ENCODE results near the gene BANP.

BANP gene

DNA sequence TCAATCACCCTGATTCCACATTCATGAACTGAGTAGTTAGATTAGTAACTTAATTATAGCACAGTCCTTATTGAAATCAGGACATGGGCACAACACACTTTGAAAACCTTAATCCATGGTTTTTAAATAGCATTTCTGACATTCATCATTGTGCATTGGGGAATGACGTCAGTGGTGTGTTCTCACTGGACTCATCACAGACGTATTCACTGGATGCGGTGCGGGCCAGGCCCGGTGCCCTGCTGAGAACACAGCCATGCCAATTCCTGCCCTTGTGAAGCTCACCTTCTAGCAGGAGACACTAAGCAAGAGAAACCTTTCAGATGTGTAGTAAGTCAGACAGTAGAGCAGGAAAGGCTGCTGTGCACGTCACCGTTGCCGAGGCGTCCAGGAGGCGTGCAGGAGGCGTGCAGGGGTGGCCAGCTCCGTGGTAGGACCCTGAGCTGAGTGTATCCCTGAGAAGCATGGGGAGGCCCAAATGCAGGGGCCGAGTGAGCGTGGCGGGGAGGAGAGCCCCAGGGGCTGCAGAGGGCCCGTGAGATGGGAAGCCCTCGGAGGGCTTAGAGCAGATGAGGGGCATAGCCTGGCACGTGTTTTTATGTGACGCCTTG, 12.9 kb downstream of the BANP start:
- H3K36me3 ChIP-seq (ENCODE audit: insufficient read depth, low read length), result no peaks in the 10 kb centered on the region
- H3K4me3 ChIP-seq (ENCODE audit: low read length), result no peak overlapping the region
- H3K9ac ChIP-seq (ENCODE audit: low read depth, low read length), result no peak overlapping the region
- H3K4me2 ChIP-seq (ENCODE audit: low read length), result no peak overlapping the region
- H3K27me3 ChIP-seq (ENCODE audit: control insufficient read depth, insufficient read depth, low read length), result no peaks in the 10 kb centered on the region
- peaks cover 29% of the 10 kb centered on the region for H3K4me1 ChIP-seq (ENCODE audit: control insufficient read depth, insufficient read depth, low read length)
- H3K9me3 ChIP-seq (replicated peaks; ENCODE audit: low read length), result no peaks in the 10 kb centered on the region

DNA sequence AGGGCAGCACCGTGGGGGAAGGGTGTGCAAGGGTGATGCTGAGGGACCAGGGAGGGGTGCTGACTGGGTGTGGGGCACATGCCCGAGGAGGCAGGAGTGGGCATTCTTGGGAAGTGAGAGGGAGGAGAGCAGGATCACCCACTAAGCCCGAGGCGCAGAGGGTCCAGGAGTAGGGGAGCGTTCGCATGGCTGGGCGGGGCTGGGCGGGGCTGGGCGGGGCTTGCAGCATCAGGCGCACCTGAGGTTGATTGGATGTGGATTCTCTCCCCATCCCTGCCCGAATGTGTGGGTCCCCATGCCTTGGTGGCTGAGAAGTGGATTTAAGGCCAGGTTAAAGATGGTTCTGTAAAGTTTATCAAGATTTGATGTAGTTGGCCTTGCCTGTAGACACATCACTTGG, 14.2 kb downstream of the BANP start:
- Histone ChIP-seq H3K9me3 (replicated peaks; ENCODE audit: low read length) (no peaks in the 10 kb centered on the region), H3K4me2 (ENCODE audit: low read length) (no peak overlapping the region), H3K27me3 (ENCODE audit: control insufficient read depth, insufficient read depth, low read length) (no peaks in the 10 kb centered on the region), H3K9ac (ENCODE audit: low read depth, low read length) (no peak overlapping the region), H3K36me3 (ENCODE audit: insufficient read depth, low read length) (no peaks in the 10 kb centered on the region), H3K4me1 (ENCODE audit: control insufficient read depth, insufficient read depth, low read length) (peaks cover 29% of the 10 kb centered on the region), H3K4me3 (ENCODE audit: low read length) (no peak overlapping the region)

DNA sequence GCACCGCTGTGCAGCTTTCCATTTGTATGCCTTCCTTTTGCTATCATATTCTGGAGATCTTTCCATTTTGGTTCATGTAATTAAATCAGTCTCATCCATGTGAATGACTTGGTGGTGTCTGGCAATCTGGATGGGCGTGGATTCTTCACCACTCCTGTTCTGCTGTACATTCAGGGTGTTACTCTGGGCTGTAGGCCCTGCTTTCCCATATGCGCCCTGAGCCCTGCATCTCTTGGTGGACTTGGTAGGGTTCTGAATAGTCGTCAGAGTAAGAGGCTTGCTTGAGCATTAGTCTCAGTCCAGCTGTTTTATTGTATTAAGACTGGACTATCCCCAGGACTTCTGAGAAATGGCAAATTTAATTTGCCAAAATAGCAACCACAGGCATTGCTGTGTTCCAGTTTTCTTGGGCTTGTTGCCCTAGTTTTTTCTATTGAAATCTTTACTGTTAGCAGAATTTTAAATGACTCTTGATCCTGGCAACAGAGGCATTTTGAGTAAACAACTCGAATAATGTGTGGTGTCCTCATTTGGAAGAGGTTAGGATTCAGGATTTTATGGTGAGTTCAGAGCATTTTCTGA, 14.9 kb downstream of the BANP start:
- Histone ChIP-seq H3K4me3 (ENCODE audit: low read length) (no peak overlapping the region), H3K9me3 (replicated peaks; ENCODE audit: low read length) (no peaks in the 10 kb centered on the region), H3K27me3 (ENCODE audit: control insufficient read depth, insufficient read depth, low read length) (no peaks in the 10 kb centered on the region)

DNA sequence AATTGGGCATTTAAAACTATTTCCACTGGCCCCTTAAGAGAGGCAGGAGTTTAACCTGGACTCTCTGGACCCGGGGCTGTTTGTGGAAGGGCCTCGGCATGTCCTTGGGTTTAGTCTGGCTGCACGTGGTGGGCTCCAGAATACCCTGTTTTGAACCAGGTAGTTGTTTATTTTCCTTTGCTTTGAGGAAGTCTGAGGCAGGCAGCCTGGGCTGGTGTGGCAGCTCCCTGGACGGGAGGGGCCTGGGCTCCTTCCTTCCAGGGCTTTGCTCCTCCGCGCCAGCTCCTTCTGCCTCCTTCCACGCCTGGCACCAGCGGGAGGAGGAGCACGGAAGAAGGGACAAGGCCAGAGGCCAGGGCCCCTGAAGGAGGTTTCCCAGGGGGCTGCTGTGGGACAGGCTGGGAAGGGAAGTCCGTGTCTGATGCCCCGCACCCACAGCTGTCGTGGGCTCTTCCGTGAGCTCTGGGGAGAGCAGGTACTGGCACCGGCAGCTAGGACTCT, 15.5 kb downstream of the BANP start:
- Histone ChIP-seq H3K4me2 (ENCODE audit: low read length) (peak overlapping the region; percentile 66), H3K27me3 (ENCODE audit: control insufficient read depth, insufficient read depth, low read length) (no peaks in the 10 kb centered on the region), H3K36me3 (ENCODE audit: insufficient read depth, low read length) (no peaks in the 10 kb centered on the region), H3K9me3 (replicated peaks; ENCODE audit: low read length) (no peaks in the 10 kb centered on the region), H3K4me3 (ENCODE audit: low read length) (no peak overlapping the region), H3K9ac (ENCODE audit: low read depth, low read length) (peak overlapping the region; percentile 27), H3K4me1 (ENCODE audit: control insufficient read depth, insufficient read depth, low read length) (peaks cover 29% of the 10 kb centered on the region)

More for the DNA sequence above, 14.9 kb downstream of the BANP start:
- H3K36me3 ChIP-seq (ENCODE audit: insufficient read depth, low read length), result no peaks in the 10 kb centered on the region
- H3K9ac ChIP-seq (ENCODE audit: low read depth, low read length), result peak overlapping the region; percentile 27
- H3K4me2 ChIP-seq (ENCODE audit: low read length), result peak overlapping the region; percentile 66
- H3K4me1 ChIP-seq (ENCODE audit: control insufficient read depth, insufficient read depth, low read length), result peaks cover 29% of the 10 kb centered on the region

DNA sequence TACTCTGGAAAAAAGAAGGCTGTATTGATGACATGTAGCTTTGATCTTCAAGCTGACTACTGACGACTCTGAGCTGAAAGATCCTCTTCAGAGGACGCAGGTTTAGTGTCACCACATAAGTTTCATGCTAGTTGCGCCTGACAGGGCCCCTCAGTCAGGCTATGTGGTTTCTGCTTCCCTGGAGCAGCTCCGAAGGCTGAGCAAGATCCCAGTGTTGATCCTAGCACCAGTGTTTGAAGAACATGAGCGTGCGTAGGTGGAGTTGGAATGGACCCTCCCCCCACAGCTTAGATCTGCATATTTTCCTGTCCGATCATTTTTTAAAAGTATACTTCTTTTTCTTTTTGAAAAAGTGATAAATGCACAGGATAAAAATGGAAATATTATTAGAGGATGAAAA, 17.3 kb downstream of the BANP start:
- Histone ChIP-seq H3K27me3 (ENCODE audit: control insufficient read depth, insufficient read depth, low read length) (no peaks in the 10 kb centered on the region), H3K36me3 (ENCODE audit: insufficient read depth, low read length) (no peaks in the 10 kb centered on the region), H3K4me1 (ENCODE audit: control insufficient read depth, insufficient read depth, low read length) (peaks cover 19% of the 10 kb centered on the region), H3K9me3 (replicated peaks; ENCODE audit: low read length) (no peaks in the 10 kb centered on the region), H3K4me3 (ENCODE audit: low read length) (no peak overlapping the region), H3K9ac (ENCODE audit: low read depth, low read length) (no peak overlapping the region), H3K4me2 (ENCODE audit: low read length) (no peak overlapping the region)

DNA sequence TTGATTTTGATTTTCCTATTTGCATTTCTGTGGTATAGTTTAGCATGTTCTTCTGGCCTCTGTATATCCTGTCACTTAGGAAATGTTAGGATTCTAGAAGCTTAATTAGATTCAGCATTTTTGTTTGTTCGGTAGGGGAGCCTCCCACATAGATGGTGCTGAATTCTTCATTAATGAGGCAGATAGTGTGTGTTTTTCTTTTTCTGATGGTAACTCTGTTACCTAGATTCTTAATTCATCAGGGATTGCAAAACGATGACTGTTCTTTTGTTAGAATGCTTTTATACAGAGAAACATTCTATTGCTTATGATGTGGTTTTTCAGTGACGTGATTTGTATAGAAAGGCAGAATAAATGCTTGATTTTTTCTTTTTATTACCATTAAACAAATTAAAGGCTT, 19.0 kb downstream of the BANP start:
- Histone ChIP-seq H3K36me3 (ENCODE audit: insufficient read depth, low read length) (no peaks in the 10 kb centered on the region), H3K9me3 (replicated peaks; ENCODE audit: low read length) (no peaks in the 10 kb centered on the region), H3K4me1 (ENCODE audit: control insufficient read depth, insufficient read depth, low read length) (peaks cover 12% of the 10 kb centered on the region), H3K27me3 (ENCODE audit: control insufficient read depth, insufficient read depth, low read length) (no peaks in the 10 kb centered on the region), H3K9ac (ENCODE audit: low read depth, low read length) (no peak overlapping the region), H3K4me3 (ENCODE audit: low read length) (no peak overlapping the region), H3K4me2 (ENCODE audit: low read length) (no peak overlapping the region)

DNA sequence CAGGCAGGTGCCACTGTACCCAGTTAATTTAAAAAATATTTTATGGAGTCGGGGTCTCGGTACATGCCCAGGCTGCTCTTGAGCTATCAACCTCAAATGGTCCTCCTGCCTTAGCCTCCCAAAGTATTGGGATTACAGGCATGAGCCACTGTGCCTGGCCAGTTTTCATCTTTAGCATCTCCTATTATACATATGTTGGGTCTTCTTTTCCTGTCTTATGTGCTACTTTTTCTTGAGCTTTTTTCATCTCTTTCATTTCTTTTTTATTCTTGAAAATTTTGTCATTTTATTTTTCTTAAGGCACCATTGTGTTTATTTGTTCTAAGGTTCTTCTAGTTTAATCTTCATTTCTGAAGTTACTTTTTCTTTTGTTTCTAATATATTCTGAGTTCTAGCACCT, 20.7 kb downstream of the BANP start:
- H3K4me1 ChIP-seq (ENCODE audit: control insufficient read depth, insufficient read depth, low read length), result peaks cover 1% of the 10 kb centered on the region
- H3K4me3 ChIP-seq (ENCODE audit: low read length), result no peak overlapping the region
- H3K36me3 ChIP-seq (ENCODE audit: insufficient read depth, low read length), result no peaks in the 10 kb centered on the region
- H3K27me3 ChIP-seq (ENCODE audit: control insufficient read depth, insufficient read depth, low read length), result no peaks in the 10 kb centered on the region
- no peak overlapping the region for H3K9ac ChIP-seq (ENCODE audit: low read depth, low read length)
- no peak overlapping the region for H3K4me2 ChIP-seq (ENCODE audit: low read length)
- H3K9me3 ChIP-seq (replicated peaks; ENCODE audit: low read length), result no peaks in the 10 kb centered on the region

DNA sequence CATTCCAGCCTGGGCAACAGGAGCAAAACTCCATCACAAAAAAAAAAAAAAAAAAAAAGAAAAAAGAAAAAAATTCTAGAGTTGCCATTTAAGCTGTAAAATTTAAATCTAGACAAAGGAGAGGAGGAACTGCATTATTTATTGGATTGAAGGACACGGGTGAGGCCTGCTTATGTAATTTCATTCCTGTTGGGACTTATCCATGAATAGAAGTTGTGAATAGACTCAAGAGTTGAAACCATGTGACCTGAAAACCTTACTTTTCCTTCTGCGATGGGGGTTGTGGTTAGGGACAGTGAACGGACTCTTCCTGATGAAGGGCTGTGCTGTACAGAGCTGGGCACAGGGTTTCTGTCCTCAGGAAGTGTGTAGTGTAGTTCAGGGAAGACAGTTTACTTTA, 22.5 kb downstream of the BANP start:
- peaks cover 3% of the 10 kb centered on the region for H3K36me3 ChIP-seq (ENCODE audit: insufficient read depth, low read length)
- no peaks in the 10 kb centered on the region for H3K4me1 ChIP-seq (ENCODE audit: control insufficient read depth, insufficient read depth, low read length)
- no peak overlapping the region for H3K9ac ChIP-seq (ENCODE audit: low read depth, low read length)
- no peak overlapping the region for H3K4me2 ChIP-seq (ENCODE audit: low read length)
- H3K27me3 ChIP-seq (ENCODE audit: control insufficient read depth, insufficient read depth, low read length), result no peaks in the 10 kb centered on the region
- H3K9me3 ChIP-seq (replicated peaks; ENCODE audit: low read length), result no peaks in the 10 kb centered on the region
- H3K4me3 ChIP-seq (ENCODE audit: low read length), result no peak overlapping the region

DNA sequence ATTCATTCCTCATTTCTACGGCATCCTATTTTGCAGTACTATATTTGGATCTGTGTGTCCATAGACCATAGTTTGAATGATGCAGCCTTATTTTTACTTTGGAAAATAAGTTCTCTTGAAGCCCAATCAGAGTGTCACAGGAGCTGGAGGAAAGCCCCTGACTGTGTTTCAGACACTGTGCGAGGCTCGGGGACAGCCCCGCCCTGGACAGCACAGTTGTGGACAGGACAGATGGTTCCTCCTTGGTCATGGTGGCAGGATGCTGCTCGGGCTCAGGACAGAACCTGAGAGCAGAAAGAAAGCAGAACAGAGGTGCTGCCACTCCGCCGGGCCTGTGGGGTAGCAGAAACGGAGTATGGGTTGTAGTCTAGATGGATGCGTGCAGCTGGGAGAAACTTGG, 22.9 kb downstream of the BANP start:
- H3K4me3 ChIP-seq (ENCODE audit: low read length), result no peak overlapping the region
- no peaks in the 10 kb centered on the region for H3K4me1 ChIP-seq (ENCODE audit: control insufficient read depth, insufficient read depth, low read length)
- H3K36me3 ChIP-seq (ENCODE audit: insufficient read depth, low read length), result peaks cover 3% of the 10 kb centered on the region

DNA sequence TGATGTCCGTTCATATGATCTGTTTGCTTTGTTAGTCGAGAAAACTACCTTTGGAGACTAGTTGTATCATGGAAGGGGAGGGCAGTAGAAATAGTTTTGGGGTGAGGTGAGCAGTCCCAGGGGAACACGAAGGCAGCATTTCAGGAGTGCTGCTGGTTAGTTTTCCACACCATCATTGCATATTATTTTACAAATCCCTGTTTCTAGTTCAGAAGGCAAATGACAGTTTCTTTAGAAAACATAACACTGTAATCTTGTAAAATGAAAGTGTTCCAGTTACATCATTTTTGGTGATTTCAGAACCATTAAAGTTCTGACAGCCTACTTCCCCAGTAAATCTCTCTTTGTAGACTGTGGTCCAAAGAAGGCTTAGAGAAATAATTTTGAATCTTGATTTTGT, 25.4 kb downstream of the BANP start:
- no peak overlapping the region for H3K4me2 ChIP-seq (ENCODE audit: low read length)
- H3K27me3 ChIP-seq (ENCODE audit: control insufficient read depth, insufficient read depth, low read length), result no peaks in the 10 kb centered on the region
- H3K9me3 ChIP-seq (replicated peaks; ENCODE audit: low read length), result no peaks in the 10 kb centered on the region
- H3K4me1 ChIP-seq (ENCODE audit: control insufficient read depth, insufficient read depth, low read length), result no peaks in the 10 kb centered on the region
- no peak overlapping the region for H3K9ac ChIP-seq (ENCODE audit: low read depth, low read length)
- H3K4me3 ChIP-seq (ENCODE audit: low read length), result no peak overlapping the region
- H3K36me3 ChIP-seq (ENCODE audit: insufficient read depth, low read length), result peaks cover 3% of the 10 kb centered on the region

More for the DNA sequence above, 22.9 kb downstream of the BANP start:
- H3K4me2 ChIP-seq (ENCODE audit: low read length), result no peak overlapping the region
- H3K9me3 ChIP-seq (replicated peaks; ENCODE audit: low read length), result no peaks in the 10 kb centered on the region
- no peaks in the 10 kb centered on the region for H3K27me3 ChIP-seq (ENCODE audit: control insufficient read depth, insufficient read depth, low read length)
- no peak overlapping the region for H3K9ac ChIP-seq (ENCODE audit: low read depth, low read length)

DNA sequence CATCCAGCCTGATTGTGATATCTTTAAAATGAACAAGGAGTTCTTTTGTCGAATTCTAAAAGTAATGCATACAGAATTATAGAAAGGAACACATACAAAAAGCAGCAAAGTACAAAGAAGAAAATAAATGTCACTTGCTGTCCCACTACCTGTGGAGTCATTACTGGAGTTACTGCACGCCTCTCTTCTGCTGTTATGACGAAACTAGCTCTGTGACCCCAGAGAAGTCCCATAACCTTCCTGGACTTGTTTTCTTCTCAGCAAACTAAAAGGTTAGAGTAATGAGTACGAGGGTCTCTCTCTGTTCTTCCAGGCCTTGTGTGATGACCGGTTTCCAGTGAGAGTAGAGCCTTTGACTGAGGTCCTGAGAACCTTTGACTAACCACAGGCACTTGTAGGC, 26.9 kb downstream of the BANP start:
- no peak overlapping the region for H3K9ac ChIP-seq (ENCODE audit: low read depth, low read length)
- peaks cover 9% of the 10 kb centered on the region for H3K36me3 ChIP-seq (ENCODE audit: insufficient read depth, low read length)
- H3K9me3 ChIP-seq (replicated peaks; ENCODE audit: low read length), result no peaks in the 10 kb centered on the region
- no peak overlapping the region for H3K4me3 ChIP-seq (ENCODE audit: low read length)
- H3K27me3 ChIP-seq (ENCODE audit: control insufficient read depth, insufficient read depth, low read length), result no peaks in the 10 kb centered on the region
- H3K4me2 ChIP-seq (ENCODE audit: low read length), result no peak overlapping the region
- no peaks in the 10 kb centered on the region for H3K4me1 ChIP-seq (ENCODE audit: control insufficient read depth, insufficient read depth, low read length)

DNA sequence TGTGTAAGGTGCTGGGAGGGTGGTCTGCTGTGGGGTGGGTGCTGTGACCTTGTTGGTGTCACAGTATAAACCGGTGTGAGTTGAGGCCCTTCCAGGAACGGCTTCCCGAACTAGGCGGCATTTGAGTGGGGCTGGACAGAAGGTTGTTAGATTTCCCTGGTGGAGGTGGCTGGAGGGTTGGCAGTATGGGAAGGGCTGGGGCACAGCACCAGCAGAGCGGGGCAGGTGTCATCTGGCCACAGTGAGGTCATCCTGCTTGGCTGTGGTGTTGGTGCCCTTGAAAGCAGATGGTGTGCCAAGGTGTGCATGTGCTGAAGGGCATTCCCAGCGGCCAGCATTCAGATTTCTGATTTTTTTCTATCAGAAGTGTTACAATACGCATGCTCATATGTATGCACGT, 28.1 kb downstream of the BANP start:
- no peak overlapping the region for H3K9ac ChIP-seq (ENCODE audit: low read depth, low read length)
- no peak overlapping the region for H3K4me2 ChIP-seq (ENCODE audit: low read length)
- no peaks in the 10 kb centered on the region for H3K4me1 ChIP-seq (ENCODE audit: control insufficient read depth, insufficient read depth, low read length)
- H3K9me3 ChIP-seq (replicated peaks; ENCODE audit: low read length), result no peaks in the 10 kb centered on the region
- H3K27me3 ChIP-seq (ENCODE audit: control insufficient read depth, insufficient read depth, low read length), result no peaks in the 10 kb centered on the region
- H3K4me3 ChIP-seq (ENCODE audit: low read length), result no peak overlapping the region
- peaks cover 11% of the 10 kb centered on the region for H3K36me3 ChIP-seq (ENCODE audit: insufficient read depth, low read length)
